ENCODE measurements around the gene CDON. TPM values are rescaled to one million over a fixed set of nuclear protein-coding genes. Genes with fewer than 3 reads are reported as not detected.

CDON gene
- total RNA-seq, 1 donor from 2014 or later, result 2.2 TPM

DNA sequence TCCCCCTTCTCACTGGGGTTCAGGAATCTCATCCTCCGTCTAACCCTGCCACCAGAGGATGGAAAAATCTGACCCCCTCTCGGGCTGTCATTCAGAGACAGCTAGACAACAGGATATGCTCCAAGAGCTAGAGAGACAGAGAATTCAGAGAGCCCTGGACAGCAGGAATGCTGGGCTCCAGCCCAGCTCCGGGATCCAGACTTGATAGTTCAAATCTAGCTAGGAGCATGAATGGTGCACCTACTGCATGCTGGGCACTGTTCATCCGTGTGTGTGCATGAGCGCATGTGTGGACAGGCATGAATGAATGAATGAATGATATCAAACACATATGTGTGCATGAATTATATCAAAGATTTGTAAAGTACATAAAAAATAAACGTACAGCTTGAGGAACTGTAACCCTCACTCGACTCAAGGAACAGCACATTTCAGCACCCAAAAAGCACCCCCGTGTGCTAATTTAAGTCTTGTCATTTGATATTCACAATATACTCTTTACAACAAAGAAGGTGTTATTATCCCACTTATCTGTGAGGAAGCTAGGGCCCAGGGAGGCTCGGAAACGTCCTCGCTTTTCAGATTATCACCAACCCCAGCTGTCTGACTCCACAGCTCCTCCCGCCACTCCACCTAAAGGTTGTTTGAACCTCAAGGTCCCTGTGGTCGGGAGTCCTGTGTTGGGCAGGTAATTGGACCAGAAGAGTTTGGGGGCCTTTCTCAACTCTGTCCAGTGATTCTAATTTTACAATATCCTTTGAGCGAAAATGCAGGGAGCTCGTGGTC lies 117.5 kb downstream of the CDON start:
- intact Hi-C loops (cut with micrococcal nuclease), result no loop called here

DNA sequence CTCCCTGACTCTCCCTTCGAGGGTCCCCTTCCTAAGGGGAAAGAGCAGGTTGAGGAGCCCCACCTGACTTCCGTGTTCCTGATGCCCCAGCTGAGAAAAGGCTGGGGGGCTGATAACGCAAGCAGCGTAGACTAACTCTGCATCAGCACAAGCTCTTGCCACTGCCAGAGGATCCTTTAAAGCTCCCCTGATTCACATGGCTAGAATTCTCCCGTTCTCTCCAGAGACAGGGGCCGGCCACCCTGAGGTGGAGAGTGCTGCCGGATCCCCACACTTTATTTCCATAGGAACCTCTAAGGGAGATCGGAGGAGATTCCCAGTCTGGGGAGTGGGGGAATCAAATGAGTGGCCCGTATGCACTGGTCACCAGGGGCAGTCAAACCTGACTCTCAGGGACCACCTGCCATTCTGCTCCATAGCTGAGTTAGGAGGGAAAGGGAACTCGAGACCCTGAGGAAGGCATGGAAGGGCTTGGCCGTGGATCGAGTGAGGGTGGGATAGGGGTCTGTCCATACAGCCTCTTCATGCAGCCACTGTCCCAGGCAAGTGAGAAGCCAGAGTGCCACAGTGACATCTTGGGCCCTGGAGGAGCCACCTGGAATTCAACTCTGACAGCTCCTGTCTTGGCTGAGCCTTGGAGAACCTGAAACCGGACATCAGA lies 118.2 kb downstream of the CDON start:
- intact Hi-C loops (cut with micrococcal nuclease), result no loop called here

DNA sequence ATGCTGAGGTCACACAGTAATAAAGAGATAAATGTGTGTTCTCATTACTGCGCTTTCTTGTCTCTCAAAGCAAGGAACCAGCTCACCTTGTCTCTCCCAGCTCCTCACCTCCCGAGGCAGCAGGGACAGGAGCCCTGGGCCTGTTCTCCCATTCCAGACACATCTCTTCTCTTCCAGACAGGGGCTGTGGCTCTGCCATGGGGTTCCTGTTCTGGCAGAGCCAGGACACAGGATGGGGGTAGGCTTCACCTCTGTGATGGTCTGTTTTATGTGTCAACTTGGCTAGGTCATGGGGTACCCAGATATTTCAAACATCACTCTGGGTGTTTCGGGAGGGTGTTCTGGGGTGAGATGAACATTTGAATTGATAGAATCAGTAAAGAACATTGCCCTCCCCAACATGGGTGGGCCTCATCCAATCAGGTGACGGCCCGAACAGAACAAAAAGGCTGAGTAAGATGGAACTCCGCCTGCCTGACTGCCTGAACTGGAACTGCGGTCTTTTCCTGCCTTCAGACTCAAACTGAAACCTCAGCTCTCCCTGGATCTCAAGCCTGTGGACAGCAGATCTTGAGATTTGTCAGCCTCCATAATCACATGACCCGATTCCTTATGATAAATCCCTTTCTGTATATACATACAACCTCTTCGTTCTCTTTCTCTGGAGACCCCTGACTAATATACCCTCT lies 118.9 kb downstream of the CDON start:
- intact Hi-C loops (cut with micrococcal nuclease), result no loop called here

DNA sequence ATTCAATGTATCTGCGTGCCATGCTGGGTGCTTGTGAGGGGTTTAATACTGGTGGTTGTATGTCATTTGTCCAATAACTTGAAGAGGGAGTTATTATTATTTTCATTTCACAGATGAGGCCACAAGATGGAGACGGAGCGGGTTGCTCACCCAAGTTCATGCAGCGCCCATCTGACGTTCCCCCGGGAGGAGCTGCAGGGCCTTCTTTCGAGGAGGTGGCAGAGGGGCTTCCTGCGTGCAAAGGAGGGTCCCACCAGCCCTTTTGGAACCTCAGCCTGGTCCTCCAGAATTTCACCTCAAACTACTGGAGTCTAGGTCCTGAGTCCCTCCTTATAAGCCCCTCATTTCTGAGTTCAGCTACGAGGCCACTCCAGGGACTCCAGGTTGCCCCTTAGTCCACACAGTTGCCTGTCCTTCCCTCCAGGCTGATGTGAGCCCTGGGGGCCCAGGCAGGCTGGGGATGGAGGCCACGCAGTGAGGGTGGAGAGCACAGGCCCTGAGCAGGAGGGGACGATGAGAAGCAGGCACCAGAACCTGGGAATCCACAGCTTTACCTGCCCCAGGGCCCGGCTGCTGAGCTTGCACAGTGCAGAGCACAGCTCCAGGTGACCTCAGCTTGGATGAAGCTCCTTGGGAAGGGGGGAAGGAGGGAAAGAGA lies 119.8 kb downstream of the CDON start:
- intact Hi-C loops (cut with micrococcal nuclease), result loop anchor here (1.0 kb wide), 2 partner anchors 20 to 251 kb away; no protein-coding TSS in a partner anchor

DNA sequence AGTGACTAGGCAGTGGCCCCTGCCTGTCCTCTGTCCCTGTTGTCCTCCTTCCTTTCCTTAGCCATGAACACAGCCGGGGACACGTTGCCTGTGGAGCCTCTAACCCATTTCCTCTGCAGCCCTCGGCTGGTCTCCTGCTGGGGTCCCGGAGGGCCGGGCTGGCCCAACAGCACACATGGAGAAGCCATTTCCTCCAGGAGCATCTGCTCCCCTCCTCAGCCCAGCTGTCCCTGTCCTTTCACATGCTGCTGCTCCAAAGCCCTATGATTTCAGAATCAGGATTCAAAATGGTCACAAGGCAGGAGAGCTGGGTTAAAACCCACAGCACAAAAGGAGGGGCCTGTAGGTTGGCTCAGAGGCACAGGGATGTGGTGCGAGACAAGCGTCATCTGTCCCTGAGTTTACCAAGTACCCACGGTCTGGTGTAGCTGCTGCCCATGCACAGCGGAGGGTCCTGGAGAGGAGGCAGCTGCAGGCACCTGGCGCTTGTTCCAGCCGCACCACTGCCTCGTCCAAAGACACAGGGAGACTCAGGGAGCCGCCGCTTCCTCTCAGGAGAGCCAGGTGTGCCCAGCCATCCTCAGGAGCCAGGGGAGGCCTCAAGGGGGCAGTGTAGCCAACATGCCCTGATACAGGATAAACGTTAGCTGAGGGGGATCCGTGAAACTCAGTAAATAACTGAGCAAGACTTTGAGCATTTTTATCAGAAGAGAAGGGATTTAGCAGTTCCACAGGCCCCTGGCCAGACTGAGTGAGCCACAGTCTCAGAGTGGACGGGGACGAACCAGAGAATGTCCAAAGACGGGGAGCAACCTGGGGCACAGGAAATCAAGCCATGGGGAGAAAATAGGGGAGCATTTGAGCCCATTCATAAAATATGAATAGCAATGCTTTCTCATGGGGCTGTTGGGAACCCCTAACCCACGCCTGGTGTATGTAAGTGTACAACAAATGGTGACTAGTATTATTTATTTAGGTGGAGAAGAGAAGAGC lies 120.8 kb downstream of the CDON start:
- intact Hi-C loops (cut with micrococcal nuclease), result loop anchor here (1.0 kb wide), 2 partner anchors 19 to 252 kb away; no protein-coding TSS in a partner anchor

DNA sequence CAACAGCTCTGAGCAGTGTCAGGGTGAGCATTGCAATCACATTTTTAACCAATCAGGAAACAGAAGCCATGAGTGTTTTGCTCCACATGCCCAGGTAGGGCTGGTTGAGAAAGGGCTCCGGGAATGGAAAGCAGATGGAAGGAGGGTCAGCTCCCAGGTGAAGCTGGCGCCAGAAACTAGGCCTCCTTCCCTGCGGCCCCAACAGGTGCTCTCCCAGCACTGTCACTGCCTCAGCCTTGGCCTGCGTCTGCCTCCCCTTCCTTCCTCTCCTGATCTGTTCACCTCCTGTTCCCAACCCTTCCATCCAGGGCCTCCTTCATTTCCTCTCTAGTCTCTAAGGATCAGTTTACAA lies 121.4 kb downstream of the CDON start:
- intact Hi-C loops (cut with micrococcal nuclease), result no loop called here

DNA sequence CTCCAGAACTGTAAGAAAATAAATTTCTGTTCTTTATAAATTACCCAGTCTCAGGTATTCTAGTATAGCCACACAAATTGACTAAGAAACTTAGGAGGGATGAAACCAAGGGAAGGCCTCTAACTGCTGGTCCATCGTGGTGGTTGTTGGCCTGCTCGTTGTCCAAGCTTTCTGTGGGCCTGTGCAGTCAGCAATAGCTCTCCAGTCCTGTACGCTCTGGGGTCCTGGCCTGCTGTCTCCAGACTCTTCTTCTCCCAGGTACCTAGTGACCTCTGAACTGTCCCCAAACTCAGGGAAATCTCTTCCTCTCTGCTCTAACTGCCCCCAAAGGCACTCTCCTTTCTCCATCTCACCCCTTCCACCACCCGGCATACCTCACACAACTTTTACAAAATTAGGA lies 122.5 kb downstream of the CDON start:
- intact Hi-C loops (cut with micrococcal nuclease), result no loop called here

DNA sequence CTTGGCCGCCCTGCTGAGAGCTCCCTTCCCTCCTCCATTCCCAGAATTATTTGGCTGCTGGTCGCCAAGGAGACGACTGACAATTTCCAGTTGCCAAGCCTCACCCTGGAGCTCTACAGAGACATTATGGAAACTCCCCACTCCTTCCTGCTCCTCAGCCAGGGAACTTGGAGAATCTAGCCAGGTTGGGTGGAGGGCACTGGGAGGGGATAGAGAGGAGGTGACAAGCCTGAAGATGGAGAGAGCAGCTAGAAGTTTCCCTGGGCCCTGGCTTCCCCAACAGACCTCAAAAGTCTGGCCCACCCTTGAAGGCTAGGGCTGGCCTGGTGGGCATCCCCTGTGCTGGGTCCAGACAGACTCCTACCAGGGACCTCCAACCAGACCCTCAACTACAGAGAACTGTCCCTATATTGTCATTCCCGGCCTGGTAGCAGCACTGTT lies 123.6 kb downstream of the CDON start:
- intact Hi-C loops (cut with micrococcal nuclease), result no loop called here

DNA sequence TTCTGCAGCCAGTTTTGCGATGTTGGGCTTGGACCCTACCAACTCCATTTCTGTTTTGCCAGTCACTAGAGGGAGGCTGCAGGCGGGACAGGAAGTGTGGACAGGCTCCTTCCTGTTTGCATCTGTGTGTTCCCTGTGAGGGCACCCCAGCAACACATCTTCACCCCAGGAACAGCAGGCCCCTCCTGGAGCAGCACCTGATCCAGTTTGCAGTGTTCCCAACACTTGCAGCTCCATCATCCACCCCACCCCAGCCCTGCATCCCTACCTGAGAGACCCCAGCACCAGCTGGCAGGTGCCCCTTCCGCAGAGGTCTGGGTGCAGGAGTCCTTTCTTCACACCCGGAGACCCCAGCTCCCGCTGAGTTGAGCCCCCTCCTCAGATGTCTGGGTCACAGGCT lies 124.2 kb downstream of the CDON start:
- intact Hi-C loops (cut with micrococcal nuclease), result no loop called here

DNA sequence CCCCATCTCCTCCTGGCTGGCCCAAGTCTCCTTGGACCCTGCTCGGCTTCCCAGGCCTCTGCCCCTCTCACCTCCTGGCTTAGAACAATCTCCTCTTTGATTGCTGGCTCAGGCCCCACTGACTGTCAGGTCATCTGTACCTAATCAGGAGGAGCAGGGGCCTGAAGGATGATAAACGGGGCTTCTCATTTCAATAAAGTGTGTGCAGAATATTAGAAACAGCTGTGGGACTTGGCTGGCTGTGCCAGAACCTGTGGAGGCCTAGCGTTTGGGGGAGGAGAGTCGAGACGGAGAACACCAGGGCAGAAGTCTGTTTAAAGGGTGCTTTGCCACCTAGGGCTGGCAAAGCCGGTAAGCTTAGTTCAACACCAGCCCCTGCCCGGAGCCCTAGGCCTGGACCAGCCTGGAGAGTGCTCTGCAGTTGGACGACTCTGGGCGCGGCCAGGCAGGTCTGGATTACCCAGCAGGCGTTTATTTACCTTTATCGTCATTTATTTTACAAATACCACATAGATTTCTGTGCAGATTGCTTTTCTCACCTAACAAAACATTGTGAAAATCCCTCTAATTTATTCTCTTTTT lies 127.0 kb downstream of the CDON start:
- intact Hi-C loops (cut with micrococcal nuclease), result no loop called here

DNA sequence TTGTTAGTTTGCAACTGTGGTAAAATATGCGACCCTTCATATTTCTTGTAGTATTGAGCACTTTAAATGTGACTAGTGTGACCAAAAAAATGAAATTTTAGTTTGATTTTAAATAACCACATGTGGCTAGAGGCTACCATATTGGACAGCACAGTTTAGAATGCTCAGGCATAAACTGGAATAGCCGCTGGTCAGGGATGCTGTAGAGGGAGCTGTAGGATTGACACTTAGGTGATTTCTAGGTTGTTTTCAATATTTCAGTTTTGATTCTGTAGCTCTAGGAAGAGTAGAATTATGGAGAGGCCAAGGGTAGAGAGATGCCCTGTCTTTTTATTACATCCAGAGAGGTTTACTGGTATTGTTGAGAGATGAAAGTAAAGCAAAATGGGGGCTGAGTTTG lies 127.6 kb downstream of the CDON start:
- intact Hi-C loops (cut with micrococcal nuclease), result no loop called here

DNA sequence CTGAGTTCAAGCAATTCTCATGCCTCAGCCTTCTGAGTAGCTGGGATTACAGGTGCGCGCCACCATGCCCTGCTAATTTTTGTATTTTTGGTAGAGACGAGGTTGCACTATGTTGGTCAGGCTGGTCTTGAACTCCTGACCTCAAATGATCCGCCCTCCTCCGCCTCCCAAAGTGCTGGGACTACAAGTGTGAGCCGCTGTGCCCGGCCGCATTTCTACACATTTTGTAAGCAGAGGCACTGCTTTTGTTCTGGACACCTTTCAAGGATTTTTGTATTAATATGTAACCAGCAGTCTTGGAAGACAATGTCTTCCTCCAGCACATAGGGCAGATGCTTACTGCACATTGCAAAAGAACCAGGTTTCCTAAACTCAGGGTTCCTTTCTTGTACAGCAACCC lies 128.2 kb downstream of the CDON start:
- intact Hi-C loops (cut with micrococcal nuclease), result no loop called here

DNA sequence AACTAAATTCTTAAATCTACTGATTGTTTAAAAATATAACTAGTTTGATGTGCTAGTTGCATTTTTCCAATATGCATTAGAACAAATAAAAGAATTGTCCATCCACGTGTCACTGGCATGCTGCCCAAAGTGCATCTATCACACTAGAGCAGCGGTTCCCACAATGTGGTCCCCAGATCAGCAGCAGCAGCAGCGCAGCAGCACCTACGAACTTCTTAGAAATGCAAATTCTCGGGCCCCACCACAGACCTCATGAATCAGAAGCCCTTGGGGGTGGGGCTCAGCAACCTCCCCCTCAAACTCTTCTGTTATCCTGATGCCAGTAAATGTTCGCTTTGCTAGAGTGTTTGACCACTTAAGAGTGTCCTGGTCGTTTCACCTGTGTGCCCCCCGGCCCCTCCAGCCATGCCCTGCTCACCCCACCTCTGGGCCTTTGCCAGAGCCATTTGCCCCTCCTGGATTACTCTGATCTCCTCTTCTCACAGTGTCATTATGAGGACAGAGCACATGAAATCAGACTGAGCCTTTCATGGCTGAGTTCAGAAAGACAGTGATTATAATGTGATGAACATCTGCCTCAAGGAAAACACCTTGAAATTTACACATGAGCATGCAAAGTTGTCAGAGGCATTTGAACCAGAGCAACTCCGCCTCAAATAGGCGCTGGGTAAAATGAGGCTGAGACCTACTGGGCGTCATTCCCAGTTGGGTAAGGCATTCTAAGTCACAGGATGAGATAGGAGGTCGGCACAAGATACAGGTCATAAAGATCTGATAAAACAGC lies 129.4 kb downstream of the CDON start:
- intact Hi-C loops (cut with micrococcal nuclease), result no loop called here

DNA sequence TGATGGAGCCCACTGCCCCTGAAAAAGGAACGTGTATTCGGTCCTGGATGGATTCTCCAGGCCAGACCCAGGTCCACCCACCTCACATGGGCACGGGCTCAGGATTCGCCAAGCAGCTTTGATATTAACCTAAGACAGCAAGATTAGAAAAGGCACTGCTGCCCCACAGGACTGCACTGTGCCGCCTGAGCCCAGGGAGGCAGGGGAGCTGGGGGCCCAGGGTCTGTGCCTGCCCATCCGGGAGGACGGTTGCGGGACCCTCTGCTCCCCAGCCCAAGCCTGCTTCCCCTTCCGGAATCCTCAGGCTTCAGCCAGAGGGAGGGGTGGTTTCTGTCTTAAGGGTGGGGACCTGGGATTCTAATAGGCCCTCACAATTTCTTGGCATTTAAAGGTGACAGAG lies 130.4 kb downstream of the CDON start:
- intact Hi-C loops (cut with micrococcal nuclease), result no loop called here

DNA sequence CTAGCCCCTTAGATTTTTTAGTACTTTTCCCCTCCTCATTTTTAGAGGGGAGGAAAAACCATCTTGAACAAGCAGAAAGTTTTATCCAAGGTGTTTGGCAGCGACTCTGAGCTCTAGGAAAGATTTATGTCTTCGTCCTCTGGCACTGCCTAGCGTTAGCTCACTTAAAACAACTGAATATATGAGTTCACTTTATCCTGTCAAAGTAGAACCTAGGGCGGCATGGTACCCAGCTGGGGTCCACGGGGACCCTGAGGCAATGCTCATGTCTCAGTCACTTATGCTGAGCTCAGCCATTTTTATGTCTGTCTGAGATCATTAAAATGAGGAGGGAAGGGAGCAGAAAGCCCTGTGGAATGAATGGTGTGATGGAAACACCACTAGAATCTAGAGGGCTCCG lies 131.0 kb downstream of the CDON start:
- intact Hi-C loops (cut with micrococcal nuclease), result no loop called here

DNA sequence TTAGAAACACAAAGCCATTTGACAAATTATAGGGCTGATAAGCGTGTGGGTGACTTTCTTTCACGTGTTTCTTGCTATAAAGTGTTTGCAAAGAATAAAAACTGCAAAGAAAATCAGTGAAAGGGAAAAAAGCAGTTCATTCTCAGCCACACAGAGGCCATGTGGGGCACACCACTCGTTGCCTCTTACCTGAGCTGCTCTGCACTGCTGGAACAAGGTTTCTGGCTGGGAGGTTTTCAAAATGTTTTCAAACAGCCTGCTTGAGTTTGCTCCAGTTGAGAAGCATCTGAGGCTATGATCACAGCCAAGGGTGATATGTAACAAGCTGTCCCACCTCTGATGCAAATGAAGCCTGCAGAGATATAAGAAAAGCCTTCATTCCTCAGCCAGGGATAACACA lies 131.6 kb downstream of the CDON start:
- intact Hi-C loops (cut with micrococcal nuclease), result no loop called here

DNA sequence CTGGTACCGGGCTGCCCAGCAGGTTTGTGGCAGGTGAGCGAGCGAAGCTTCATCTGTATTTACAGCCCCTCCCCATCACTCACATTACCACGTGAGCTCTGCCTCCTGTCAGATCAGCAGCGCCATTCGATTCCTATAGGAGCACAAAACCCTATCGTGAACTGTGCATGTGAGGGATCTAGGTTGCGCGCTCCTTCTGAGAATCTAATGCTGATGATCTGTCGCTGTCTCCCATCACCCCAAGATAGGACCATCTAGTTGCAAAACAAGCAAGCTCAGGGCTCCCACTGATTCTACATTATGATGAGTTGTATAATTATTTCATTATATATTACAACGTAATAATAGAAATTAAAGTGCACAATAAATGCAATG lies 132.6 kb downstream of the CDON start:
- intact Hi-C loops (cut with micrococcal nuclease), result no loop called here

DNA sequence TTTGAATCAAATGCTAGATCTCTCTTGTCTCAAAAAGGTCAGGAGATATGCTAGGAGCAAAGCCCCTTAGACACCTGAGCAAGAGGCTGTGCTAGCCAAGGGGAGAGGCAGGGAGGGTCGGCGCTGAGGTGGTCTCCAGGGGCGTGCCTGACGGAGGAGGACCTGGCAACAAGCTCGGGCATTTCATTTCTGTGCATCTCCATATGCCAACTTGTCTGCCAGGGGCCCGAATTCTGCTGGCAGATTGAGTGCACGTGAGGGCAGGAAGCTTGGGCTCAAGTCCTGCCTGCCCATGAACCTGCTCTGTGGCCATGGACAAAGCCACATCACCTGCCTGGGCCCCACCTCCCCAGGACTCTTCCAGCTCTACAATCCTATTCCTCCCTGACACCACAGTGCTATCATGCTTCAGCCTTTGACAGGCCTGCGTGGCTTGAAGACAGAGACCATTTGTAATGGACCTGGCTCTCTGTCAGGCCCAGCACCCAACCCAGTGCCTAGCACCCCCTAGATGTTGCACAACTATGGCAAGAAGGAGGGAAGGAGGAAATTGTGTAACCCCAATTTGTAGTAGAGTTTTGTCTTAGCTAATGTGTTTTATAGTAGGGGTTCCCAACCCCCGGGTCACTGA lies 133.1 kb downstream of the CDON start:
- intact Hi-C loops (cut with micrococcal nuclease), result loop anchor here (10.0 kb wide), 2 partner anchors 485 to 1415 kb away; no protein-coding TSS in a partner anchor

DNA sequence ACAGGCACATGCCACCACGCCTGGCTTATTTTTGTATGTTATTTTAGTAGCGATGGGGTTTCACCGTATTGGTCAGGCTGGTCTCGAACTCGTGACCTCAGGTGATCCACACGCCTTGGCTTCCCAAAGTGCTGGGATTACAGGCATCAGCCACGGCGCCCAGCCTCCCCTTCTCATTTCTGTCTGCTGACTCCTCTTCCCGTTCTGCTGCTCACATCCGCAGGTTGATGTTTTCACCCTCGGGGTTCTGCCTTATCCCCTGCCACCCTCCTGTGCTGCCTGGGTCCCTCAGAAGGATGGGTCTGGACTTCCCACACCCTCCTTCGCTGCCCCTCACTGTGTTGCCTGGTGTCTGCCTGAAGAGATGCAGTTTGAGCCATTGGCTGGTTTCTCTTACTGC lies 136.0 kb downstream of the CDON start:
- intact Hi-C loops (cut with micrococcal nuclease), result loop anchor here (10.0 kb wide), 2 partner anchors 488 to 1418 kb away; no protein-coding TSS in a partner anchor

Data from T-helper 1 cell treated with Interleukin-12 subunit alpha and Interleukin-12 subunit beta and Interleukin-4 antibody, amounts not matched to agents 30 ng/mL and 1 ng/mL, for 36 hours (primary cell).